Ureter (tissue), 1 donor: ENCODE data around the gene PSME1. TPM values are rescaled to one million over a fixed set of nuclear protein-coding genes. Genes with fewer than 3 reads are reported as not detected.

Experiments used
- DNase-seq: peaks from one replicate; pipeline ENCODE4 v3.0.0-alpha.2; 2020; ENCODE audit warnings: low spot score
- total RNA-seq: library from RNA; stranded (reverse); gene quantifications from one replicate; pipeline ENCODE4 v1.2.4, GENCODE V29; 2023
- donor health status: DM: yes; HTN: yes; CAD: no.

The PSME1 gene
- total RNA-seq, 1 donor from 2014 or later: 227 TPM

GRCh38 chr14:24129410-24129998 is 6.5 kb upstream of the PSME1 start:
- no peak for DNase-seq

GRCh38 chr14:24130380-24130716 is 5.6 kb upstream of the PSME1 start, which contains the start of gene FITM1:
Gene FITM1 (plus strand): TSS chr14:24130659. CDS start chr14:24131564, 905 bp downstream.
- DNase-seq: no peak

- no peak for DNase-seq
Measured at GRCh38 chr14:24130717-24131548, 5.1 kb upstream of the PSME1 start.

DNA sequence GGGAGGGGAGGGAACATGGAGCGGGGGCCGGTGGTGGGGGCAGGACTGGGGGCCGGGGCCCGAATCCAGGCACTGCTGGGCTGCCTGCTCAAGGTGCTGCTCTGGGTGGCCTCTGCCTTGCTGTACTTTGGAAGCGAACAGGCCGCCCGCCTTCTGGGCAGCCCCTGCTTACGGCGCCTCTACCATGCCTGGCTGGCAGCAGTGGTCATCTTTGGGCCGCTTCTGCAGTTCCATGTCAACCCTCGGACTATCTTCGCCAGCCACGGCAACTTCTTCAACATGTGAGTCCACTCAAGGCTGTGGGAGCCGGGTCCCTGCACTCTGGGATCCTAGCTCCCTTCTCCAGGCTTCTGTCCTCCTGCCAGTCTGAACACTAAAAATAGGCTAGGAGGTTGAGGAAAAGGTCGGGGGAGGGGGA is 4.4 kb upstream of the PSME1 start:
- no peak for DNase-seq

DNA sequence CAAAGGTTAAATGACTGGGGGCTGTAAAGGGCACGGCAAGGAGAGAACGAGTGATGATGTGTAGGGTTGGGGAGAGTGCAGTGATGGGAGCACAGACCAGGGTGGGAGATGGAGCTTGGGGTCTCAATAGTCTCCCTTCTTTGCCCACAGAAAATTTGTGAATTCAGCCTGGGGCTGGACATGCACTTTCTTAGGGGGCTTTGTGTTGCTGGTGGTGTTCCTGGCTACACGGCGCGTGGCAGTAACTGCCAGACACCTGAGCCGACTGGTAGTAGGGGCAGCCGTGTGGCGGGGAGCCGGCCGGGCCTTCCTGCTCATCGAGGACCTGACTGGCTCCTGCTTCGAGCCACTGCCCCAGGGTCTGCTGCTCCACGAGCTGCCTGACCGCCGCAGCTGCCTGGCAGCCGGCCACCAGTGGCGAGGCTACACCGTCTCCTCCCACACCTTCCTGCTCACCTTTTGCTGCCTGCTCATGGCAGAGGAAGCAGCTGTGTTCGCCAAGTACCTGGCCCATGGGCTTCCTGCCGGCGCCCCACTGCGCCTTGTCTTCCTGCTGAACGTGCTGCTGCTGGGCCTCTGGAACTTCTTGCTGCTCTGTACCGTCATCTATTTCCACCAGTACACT is 3.8 kb upstream of the PSME1 start:
- DNase-seq: peak; percentile 62

GRCh38 chr14:24132976-24133375 is 3.0 kb upstream of the PSME1 start:
- no peak for DNase-seq

DNA sequence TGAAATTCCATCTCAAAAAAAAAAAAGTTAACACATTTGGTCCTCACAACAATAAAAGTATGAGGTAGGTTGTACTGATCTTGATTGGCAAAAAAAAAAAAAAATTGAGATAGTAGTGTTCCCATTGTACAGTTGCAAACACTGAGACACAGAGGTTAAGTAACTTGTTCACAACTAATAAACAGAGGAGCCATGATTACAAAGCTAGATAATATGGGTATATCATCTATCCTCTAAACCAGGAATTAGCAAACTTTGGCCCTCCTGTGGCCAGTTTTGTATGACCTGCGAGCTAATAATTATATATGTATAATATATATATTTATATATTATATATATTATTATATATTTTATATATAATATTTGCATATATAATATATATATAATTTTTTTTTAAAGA is 2.3 kb upstream of the PSME1 start:
- no peak for DNase-seq

- no peak for DNase-seq
Measured at GRCh38 chr14:24135584-24135833, 485 bp upstream of the PSME1 start.

DNA sequence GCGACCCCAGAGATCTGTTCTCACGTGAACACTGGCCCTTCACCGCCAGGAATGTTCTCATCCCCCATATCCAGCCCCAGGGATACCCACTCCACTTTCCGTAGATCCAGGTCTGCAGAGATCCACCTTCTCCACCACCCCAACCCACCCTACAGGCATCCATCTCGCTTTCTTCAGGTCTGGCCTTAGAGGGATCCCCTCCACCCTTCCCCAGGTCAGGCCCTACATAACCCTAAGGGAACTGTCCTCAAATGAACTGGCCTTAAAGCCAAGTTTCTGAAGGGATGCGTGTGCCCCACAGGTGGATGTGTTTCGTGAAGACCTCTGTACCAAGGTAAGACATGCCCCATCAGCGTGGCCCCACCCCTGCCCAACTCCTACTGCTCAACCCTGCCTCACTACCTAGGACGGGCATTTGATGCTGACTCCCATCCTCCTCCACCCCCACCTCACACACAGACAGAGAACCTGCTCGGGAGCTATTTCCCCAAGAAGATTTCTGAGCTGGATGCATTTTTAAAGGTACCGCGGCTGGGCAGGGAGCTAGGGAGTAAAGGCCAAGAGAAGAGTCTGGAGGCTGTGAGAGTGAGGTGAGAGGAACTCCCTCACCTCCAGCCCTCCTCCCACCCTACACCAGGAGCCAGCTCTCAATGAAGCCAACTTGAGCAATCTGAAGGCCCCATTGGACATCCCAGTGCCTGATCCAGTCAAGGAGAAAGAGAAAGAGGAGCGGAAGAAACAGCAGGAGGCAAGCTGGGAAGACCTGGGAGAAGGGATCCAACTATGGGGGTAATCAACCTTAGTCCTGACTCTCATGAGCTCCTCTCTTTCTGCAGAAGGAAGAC is 912 bp downstream of the PSME1 start:
- DNase-seq: no peak

- DNase-seq: no peak
Measured at GRCh38 chr14:24137529-24138395, 1.8 kb downstream of the PSME1 start.

DNA sequence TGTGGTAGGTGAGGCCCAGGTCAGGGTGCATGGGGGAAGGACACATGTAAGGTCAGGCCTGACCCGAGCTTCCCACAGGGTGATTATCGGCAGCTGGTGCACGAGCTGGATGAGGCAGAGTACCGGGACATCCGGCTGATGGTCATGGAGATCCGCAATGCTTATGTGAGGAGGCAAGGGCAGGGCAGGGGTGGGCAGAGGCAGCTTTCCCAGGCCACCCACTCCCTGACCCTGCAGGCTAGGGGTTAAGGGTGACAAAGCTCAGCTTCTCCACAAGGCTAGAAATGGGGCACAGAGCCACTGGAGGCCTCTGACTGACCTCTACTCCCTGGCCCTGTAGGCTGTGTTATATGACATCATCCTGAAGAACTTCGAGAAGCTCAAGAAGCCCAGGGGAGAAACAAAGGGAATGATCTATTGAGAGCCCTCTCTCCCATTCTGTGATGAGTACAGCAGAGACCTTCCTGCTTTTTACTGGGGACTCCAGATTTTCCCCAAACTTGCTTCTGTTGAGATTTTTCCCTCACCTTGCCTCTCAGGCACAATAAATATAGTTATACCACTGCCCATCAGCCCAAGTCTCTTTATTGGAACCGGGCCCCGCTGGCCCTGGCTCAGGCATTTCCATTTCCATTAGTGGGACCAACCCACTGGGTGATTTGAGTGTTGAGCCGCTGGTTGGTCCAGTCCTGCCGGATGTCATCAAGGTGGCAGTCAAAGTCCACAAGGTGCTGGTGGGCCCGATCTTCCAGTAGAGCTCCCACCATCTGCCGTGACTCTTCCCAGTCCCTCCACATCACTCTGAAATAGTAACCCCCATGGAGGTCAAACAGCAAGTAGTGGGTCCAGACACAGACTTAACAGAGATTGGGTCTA is 2.6 kb downstream of the PSME1 start:
- DNase-seq: no peak

- DNase-seq: no peak
Measured at GRCh38 chr14:24139272-24139934, 3.4 kb downstream of the PSME1 start.

DNA sequence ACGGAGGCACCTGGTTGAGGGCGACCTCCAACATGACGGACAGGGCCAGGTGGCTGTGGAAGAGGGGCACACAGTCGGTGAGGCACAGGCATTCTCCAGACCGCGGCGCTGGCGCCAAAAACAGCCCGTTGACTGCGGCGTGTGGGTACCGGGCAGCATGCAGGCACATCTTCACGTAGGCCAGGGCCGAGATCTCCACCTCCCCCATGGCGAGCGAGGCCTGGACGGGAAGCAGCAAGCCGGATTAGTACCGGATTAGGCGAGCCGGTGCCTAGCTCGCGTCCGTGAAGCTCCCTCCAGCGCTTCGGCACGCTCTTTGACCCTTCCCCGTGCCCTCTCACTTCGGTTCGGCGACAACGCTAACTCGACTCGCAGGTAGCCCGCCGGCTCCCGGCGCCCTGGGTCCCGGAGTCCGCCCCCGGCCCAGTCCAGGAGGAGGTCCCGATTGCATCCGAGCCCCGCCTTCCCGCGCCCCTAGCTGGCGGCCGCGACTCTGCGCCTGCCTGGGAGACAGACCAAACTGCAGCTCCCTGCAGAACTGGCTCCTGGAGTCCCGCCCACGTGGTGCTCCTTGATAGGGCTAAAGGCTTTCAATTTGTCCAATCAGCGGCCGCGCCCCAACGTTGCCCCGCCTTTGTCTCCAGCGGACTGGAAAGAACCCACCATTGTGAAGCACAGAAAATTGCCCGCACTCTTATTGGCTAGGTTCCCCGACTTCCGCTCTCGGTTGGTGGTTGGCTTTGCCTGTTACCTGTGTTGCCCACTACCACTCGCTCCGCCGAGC is 5.3 kb downstream of the PSME1 start, which contains the start of gene EMC9:
Gene EMC9 (minus strand): TSS at position 495 of the 784 bp plus-strand sequence. CDS start 287 bp downstream, at position 208.
- peak; percentile 100 for DNase-seq

GRCh38 chr14:24143511-24143910 is 7.5 kb downstream of the PSME1 start:
- DNase-seq: no peak

DNA sequence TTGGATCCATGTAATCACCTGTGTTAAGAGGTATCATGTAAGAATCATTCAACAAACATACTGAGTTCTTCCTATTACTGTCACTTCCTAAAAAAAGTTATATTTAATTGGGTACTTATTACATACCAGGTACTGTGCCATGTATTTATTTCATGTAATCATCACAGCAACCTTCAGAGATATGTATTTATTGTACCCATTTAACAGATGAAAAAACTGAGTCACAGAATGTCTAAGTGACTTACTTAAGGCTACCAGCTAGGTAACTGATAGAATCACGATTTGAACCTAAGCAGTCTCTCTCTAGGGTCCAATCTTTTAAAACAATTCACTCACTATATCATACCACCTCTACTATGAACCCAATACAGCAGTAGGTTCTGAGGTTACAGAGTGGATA is 8.5 kb downstream of the PSME1 start:
- no peak for DNase-seq

GRCh38 chr14:24145219-24145618 is 9.2 kb downstream of the PSME1 start:
- DNase-seq: no peak

- no peak for DNase-seq
Measured at GRCh38 chr14:24145690-24146452, 9.9 kb downstream of the PSME1 start.

GRCh38 chr14:24146453-24146977 is 10.5 kb downstream of the PSME1 start, which contains the start of gene PSME2:
Gene PSME2 (minus strand): TSS chr14:24146610. CDS start chr14:24146581, 29 bp downstream.
- DNase-seq: peak; percentile 94
